PFSK-1 (cell line): ENCODE results near the gene EARS2.

ENCODE experiments used
- FOXP2 ChIP-seq: optimal IDR thresholded peaks from 2 replicates; pipeline ENCODE3; 2011; ENCODE audit warnings: borderline replicate concordance, control low read depth, inconsistent platforms; ENCODE audit not compliant: insufficient read depth; ENCODE audit errors: extremely low read length, extremely low read depth
- POLR2AphosphoS5 ChIP-seq: IDR thresholded peaks from 2 replicates; pipeline ENCODE4 v1.6.1; 2012; ENCODE audit warnings: low read depth, mild to moderate bottlenecking, control low read depth, low read length, moderate library complexity
- REST ChIP-seq, 2 experiments: IDR thresholded peaks; 2 replicates each; pipeline versions ENCODE4 v1.6.1 to v1.8.0; 2011 to 2012; ENCODE audit warnings: low read depth in 2 of 2, low read length in 2 of 2, control low read depth in 1 of 2, inconsistent platforms in 1 of 2, mild to moderate bottlenecking in 1 of 2, moderate library complexity in 1 of 2; ENCODE audit not compliant: insufficient read depth in 1 of 2
- SIN3A ChIP-seq: IDR thresholded peaks from 2 replicates; pipeline ENCODE4 v1.6.1; 2012; ENCODE audit warnings: mild to moderate bottlenecking, low read length, moderate library complexity, borderline replicate concordance; ENCODE audit not compliant: insufficient read depth
- TAF1 ChIP-seq: IDR thresholded peaks from 2 replicates; pipeline ENCODE4 v1.6.1; 2012; ENCODE audit warnings: low read length, control low read depth, borderline replicate concordance; ENCODE audit not compliant: insufficient read depth

The EARS2 gene

GRCh38 chr16:23486480-23486879 is 70.7 kb downstream of the EARS2 start:
- TF ChIP-seq SIN3A (no peak), FOXP2 (no peak), TAF1 (no peak), POLR2AphosphoS5 (no peak), REST (IDR thresholded peaks at IDR 0.05; ENCODE audit: insufficient read depth in 1 of 2, low read depth in 2 of 2, low read length in 2 of 2) (no peak)

- TF ChIP-seq FOXP2 (no peak), POLR2AphosphoS5 (no peak), TAF1 (no peak), SIN3A (no peak), REST (IDR thresholded peaks at IDR 0.05; ENCODE audit: insufficient read depth in 1 of 2, low read depth in 2 of 2, low read length in 2 of 2) (no peak)
Observed at GRCh38 chr16:23485841-23486240, 71.3 kb downstream of the EARS2 start.

GRCh38 chr16:23485257-23485614 is 71.9 kb downstream of the EARS2 start:
- no peak for TF ChIP-seq TAF1
- no peak for TF ChIP-seq SIN3A
- no peak for TF ChIP-seq FOXP2
- no peak for TF ChIP-seq POLR2AphosphoS5
- TF ChIP-seq REST (IDR thresholded peaks at IDR 0.05; ENCODE audit: insufficient read depth in 1 of 2, low read depth in 2 of 2, low read length in 2 of 2) = no peak

GRCh38 chr16:23484510-23485256 is 72.5 kb downstream of the EARS2 start:
- TF ChIP-seq POLR2AphosphoS5 (no peak), TAF1 (no peak)

- no peak for TF ChIP-seq POLR2AphosphoS5
- TF ChIP-seq SIN3A = no peak
- no peak for TF ChIP-seq REST (IDR thresholded peaks at IDR 0.05; ENCODE audit: insufficient read depth in 1 of 2, low read depth in 2 of 2, low read length in 2 of 2)
- TF ChIP-seq TAF1 = no peak
- no peak for TF ChIP-seq FOXP2
Observed at GRCh38 chr16:23482778-23483177, 74.4 kb downstream of the EARS2 start.
